AG09309 (cell line): ENCODE measurements around the gene MRPL20.

Experiments
- DNase-seq: peaks from one replicate; pipeline ENCODE4 v3.0.0-alpha.2; 2010; ENCODE audit warnings: low read depth
- H3K4me3 ChIP-seq: 2 replicates; pipeline ENCODE4 v1.5.1; 2011; ENCODE audit warnings: mild to moderate bottlenecking, low read depth, low read length, moderate library complexity; ENCODE audit not compliant: control insufficient read depth
- CTCF ChIP-seq: IDR thresholded peaks from 2 replicates; pipeline ENCODE4 v1.5.1; 2011; ENCODE audit warnings: mild to moderate bottlenecking, low read depth, low read length, inconsistent platforms; ENCODE audit not compliant: insufficient read depth, control insufficient read depth; ENCODE audit errors: missing control alignments

MRPL20 gene

DNA sequence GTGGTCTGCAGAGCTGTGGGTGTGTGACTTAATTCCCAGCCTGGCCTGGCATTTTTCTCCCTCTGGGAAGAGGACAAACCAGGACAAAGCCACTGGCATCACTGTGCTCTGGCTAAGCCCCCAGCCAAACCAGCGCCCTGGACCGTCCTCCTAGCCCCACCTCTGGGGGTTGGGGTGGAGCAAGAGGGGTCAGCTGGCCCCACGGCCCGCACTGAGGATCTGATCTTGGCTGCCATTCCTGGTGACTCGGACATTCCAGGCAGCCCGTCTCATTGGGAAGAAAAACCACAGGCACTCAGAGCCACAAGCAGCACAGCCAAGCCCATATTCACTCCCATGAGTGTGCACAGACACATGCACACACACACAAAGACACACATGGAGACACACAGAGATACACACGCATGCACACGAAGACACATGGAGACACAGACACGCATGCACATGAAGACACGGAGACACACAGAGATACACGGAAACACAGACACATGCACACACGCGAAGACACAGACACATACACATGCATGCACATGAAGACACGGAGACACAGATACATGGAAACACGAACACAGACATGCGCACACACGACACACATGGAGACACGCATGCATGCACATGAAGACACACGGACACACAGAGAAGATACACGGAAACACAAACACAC, 46.5 kb downstream of the MRPL20 start:
- H3K4me3 ChIP-seq = peak overlapping the region; percentile 44
- TF ChIP-seq CTCF = no peak
- DNase-seq = peak; percentile 79

DNA sequence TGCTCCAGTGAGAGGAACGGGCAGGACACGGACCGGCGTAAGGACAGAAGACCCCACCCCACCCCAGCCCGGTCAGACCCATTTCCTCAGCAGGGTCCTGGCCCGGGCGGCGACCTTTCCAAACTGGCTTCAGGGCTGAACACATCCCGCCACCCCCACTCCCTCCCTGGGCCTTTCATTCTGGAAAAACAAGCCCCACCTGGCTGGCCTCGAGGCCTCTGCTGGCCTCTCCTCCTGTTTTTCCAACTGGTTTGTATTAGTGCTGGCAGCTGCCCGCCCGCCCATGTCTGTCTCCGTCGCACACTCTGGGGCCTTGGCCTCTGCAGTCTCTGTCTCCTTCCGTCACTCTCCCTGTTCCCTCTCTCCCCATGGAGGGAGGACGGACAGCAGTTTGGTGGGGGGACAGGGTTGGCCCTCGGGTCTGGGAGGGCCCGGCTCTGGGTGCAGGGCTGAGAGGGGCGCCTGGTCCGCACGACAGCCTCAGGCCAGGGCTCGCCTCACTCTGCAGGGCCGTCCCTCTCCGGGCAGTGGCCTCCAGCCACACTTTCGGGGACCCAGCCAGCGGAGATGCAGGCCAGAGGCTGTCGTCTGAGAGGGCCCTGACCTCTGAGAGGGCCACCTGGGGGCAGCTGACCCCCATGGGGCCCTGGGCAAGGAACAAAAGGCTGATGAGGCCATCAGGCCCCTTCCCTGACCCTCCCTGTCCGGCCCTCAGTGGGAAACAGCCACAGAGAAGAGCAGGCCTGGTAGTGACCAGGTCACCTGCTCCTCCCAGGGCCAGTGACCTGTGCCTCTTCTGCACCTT, 47.2 kb downstream of the MRPL20 start:
- DNase-seq = peak; percentile 70
- no peak for TF ChIP-seq CTCF
- peak overlapping the region; percentile 38 for H3K4me3 ChIP-seq

GRCh38 chr1:1359308-1359663, 47.8 kb downstream of the MRPL20 start:
- H3K4me3 ChIP-seq = peak overlapping the region; percentile 38
- TF ChIP-seq CTCF = no peak
- DNase-seq = no peak

- TF ChIP-seq CTCF = no peak
- DNase-seq = peak; percentile 64
- H3K4me3 ChIP-seq = peak within 1 kb of the TSS; percentile 95
Observed at GRCh38 chr1:1358433-1359271, 48.4 kb downstream of the MRPL20 start, which contains the start of gene MXRA8. Gene MXRA8 (minus strand): TSS chr1:1358555. CDS start chr1:1358504, 51 bp downstream.

- DNase-seq = no peak
- no peak for TF ChIP-seq CTCF
- H3K4me3 ChIP-seq = peak overlapping the region; percentile 95
Observed at GRCh38 chr1:1357871-1358432, 49.1 kb downstream of the MRPL20 start.

- H3K4me3 ChIP-seq = peak overlapping the region; percentile 95
- TF ChIP-seq CTCF = no peak
- DNase-seq = no peak
Observed at GRCh38 chr1:1356796-1357401, 50.2 kb downstream of the MRPL20 start.
